GM19324 (cell line): Measurements from ENCODE around the gene VOPP1.
"Not testable (repeated sequence)": the region's sequence is repeated elsewhere in the genome, so short reads cannot be mapped to it uniquely, and the experiment has no call there.

Source experiments
- ATAC-seq: cut with Tn5 transposase; IDR thresholded peaks from one replicate; pipeline ENCODE4 v1.9.1; 2021; ENCODE audit warnings: mild to moderate bottlenecking, moderate library complexity; ENCODE audit not compliant: unreplicated experiment, low FRiP score

Gene VOPP1

DNA sequence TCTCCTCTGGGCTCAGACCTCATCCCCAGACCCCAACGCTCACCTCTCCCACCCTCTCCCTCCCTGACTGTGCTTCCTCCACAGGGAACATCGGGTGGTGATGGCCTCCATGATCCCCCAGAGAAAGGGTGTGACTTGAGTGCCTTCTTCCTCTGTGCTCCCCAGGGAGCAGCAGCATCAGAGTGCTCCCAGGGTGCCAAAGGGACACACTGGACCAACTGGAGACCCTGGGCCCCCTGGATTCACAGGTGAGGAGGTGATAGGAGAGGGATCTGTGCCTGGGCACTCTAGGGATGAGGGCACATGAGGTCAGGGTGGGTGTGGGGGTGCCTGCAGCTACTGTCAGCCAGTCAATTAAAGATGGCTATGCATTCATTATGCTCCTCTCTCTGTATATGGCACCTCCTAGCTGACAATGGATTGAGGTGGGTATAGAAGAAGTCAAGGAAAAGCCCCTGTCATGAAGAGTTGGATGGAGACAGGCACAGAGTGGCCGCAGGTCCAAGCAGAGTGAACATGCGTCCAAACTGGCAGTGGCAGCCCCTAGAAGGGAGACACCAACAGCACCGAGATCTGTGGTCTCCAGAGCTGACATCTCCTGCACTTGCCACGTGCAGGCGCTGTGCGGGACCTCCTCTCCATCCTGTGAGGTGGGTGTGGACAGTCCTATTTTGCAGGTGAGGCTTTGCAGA, 15.5 kb upstream of the VOPP1 start:
- ATAC-seq = no peak

DNA sequence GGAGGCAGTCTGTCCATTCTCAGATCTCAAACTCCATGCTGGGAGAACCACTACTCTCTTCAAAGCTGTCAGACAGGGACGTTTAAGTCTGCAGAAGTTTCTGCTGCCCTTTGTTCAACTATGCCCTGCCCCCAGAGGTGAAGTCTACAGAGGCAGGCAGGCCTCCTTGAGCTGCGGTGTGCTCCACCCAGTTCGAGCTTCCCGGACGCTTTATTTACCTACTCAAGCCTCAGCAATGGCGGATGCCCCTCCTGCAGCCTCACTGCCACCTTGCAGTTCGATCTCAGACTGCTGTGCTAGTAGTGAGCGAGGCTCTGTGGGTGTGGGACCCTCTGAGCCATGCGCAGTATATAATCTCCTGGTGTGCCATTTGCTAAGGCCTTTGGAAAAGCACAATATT, 10.4 kb upstream of the VOPP1 start:
- not testable (repeated sequence) for ATAC-seq

DNA sequence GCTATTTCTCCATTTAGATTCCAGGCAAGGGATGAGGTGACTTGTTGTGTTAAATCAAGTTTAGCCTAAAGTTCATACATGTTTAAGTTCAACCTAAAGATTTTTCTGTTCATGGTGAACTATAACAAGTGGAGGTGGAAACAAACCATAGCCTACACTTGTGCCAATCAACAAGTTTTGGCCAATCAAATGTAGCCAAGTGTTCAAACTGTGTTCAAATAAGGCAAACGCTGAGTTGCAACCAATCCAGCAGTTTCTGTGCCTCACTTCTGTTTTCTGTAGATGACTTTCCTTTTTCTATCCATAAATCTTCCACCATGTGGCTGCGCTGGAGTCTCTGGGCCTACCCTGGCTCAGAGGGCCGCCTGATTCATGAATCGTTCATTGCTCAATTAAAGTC, 4.5 kb upstream of the VOPP1 start:
- ATAC-seq = no peak

DNA sequence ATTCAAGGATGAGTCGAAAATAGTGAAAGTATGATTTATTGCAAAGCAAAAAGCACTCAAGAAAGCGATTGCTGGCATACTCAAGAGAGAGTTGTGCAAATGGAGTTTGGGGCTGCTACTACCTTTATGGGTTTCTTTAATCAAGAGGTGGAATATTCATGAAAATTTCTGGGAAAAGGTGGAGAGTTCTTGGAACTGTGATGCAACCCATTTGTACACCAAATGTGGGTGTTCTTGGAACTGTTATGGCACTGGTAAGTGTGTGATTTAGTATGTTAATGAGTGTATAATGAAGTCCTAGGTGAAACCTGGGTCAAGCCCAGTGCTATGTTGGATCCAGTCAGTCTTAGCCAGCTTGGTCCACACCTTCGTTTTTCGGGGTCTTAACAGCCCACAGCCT, 3.4 kb upstream of the VOPP1 start:
- ATAC-seq = no peak

DNA sequence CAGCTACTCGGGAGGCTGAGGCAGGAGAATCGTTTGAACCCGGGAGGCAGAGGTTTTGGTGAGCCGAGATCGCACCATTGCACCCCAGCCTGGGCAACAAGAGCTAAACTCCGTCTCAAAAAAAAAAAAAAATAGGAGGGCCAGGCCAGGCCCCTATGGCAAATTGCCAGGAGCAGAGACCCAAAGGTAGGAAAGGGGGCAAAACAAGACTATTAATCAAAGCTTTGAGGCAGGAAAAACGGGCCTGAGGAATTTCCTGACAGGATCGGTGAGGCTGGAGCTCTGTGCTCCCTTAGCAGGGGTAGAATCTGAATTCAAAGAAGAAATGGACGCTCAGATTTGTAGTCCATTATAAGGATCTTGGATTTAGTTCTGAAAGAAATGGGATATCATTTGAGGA, 2.8 kb upstream of the VOPP1 start:
- no peak for ATAC-seq

GRCh38 chr7:55574051-55574717, 1.9 kb upstream of the VOPP1 start:
- no peak for ATAC-seq

DNA sequence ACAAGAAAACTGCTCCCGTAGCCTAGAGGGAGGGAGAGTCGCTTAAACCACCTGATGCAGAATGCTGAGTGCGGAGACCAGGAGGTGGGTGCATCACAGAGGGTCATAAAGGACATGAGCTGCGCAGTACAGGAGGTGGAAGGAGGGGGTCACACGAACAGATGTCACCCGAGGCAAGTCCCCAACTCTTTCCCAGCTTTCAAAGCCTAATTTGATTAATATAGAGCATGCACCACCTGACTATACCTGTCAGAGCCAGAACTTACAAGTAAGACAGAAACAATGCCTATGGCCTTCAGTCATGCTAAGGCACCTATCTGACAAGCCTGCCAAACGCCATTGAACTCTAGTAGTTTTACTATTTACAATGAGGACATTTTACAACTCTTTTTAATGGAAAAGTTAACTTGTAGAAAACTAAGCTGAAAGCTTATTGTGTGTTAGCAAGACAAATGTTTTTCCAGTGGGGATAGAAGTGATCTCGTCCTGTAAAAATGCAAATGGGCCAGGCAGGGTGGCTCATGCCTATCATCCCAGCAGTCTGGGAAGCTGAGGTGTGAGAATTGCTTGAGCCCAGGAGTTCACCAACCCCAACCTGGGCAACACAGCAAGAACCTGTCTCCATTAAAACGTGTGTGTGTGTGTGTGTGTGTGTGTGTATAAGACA, 1.1 kb upstream of the VOPP1 start:
- ATAC-seq = no peak

DNA sequence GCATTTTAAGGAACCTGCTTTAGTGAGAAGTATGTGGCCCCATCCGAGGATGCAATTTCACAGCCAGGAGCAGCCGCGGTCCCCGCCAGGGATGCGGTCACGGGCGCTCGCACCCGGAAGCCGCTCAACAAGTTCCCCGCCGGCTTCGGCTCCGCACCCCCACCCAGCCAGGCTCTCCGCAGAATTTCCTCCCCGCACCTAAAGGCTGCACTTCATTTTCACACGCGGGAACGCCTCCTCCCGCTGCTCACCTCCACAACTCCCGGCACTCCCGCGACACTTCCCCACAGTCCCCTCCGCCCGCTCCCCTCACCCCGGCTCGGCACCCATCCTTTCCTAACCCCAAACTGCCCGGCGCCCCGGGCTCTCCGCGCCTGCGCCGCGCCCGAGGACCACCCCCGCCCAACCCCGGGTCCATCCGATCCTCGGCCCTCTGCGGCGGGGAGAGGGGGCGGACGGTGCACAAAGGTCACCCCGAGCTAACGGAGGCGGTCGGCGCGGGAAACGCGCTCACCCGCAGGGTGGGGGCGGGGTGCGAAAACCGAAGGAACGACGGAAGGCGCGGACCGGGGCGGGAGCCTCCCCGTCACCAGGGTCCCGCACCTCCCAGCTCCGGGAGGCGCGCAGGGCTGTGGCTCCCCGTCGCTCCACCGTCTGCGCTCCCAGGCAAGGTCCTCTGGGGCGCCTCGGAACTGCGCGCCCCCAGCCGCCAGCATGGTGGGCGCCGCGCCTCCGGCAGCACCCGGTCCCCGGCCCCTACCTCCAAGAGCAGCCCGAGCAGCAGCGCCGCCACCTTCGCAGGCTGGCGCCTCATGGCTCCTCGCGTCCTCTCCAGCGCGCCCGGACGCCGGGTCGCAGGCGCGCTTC, 558 bp downstream of the VOPP1 start:
- peak; percentile 34 for ATAC-seq

- ATAC-seq = no peak
These were observed 1.4 kb downstream of the VOPP1 start for GRCh38 chr7:55570939-55571338.

- ATAC-seq = peak; percentile 22
These were observed 2.0 kb downstream of the VOPP1 start for GRCh38 chr7:55570218-55570873.

DNA sequence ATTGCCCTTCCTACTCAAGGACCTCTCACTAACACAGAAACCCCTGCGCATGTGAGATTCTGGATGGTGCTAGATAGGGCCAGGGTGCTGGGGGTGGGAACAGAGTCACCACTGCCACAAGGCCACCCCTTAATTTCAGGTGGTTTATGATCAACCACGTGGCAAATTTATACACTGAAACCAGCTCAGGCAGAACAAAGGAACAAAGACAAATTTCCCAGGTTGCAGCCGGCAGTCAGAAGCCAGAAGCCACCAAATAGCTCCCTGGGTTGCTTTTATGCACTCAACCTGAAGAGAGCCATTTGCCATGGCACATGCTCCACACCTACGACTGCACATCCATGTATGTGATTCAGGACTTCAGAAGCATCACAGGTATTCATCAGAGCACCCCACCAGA, 2.5 kb downstream of the VOPP1 start:
- peak; percentile 24 for ATAC-seq

DNA sequence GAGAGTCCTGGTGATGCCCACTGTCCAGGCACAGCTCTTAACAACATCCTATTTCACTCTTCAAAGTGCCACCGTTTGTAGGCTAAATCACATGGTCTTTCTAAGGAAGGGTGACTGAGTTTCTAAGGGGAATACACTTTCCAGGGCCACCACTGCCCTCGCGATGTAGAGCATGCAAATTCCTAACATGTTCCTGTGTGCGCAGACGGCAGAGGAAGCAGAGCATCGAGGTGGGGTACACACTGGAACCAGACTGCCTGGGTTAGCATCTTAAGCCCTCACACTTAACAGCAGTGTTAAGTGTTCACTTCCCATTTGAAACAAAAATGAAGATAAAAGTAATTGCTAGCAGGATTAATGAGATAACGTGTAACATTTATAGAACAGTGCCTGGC, 3.0 kb downstream of the VOPP1 start:
- no peak for ATAC-seq

DNA sequence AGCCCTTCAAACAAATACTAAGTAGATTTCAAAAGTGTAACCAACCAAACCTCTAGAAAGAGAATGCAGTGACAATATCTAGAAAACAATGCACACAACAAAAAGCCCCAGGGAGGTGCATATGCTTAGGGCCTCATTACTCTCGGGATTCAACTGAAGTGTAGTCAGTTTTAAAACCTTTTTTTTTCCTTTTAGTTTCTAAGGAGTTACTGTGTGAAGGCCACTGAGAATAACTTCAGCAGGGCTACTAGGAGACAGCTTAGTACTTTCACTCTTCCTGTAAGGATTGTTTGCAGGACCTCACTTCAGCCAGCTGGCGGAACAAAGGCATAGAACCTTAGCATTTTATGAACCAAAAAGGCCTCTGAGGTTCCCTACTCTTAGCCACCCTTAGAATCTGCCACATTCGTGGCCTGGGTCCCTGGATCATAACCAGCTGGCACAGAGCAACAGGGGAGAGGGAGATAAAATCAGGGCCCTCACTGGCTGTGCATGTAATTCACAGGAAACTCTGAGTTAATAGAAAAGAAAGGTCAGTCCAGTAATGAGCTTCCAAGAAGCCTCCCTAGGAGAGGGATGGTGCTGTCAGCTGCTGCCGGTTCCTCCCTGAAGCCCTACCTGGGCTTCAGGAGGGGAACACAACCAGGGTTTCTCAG, 3.6 kb downstream of the VOPP1 start:
- ATAC-seq = no peak

DNA sequence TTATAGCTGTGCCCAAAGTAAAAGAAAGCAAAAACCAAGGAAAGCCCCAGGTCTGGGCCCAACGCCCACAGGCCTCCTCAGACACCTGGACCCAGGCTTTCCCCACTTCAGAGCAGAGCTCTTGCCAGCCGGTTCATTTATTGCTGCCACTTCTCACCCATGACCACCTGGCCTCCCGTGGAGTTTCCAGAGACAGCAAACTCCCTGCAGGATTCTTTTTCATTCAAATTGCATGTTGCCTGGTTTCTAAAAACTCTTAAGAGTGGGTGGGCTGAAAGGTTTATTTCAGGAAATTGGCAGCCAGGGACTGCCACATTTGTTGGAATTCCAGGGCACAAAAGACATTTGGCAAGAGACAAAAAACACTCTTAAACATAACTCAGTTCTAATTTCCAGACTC, 4.7 kb downstream of the VOPP1 start:
- no peak for ATAC-seq

DNA sequence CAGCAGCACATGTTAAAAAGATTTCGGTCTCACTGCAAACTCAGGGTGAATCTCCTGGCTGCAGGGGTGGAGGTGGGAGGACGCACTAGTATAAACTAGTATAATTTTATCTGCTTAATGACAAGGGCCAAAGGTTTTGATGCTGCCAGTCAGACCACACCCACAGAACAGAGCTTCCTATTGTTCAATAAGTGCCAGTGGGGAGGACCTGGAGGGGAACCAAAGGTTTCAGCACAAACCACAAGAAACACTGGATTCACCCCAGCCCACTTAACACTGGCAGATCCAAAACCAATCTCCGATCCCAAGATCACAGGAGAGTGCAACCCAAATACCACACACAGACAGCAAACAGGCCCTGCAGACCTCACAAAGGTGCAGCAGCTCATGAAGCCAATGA, 6.6 kb downstream of the VOPP1 start:
- no peak for ATAC-seq

DNA sequence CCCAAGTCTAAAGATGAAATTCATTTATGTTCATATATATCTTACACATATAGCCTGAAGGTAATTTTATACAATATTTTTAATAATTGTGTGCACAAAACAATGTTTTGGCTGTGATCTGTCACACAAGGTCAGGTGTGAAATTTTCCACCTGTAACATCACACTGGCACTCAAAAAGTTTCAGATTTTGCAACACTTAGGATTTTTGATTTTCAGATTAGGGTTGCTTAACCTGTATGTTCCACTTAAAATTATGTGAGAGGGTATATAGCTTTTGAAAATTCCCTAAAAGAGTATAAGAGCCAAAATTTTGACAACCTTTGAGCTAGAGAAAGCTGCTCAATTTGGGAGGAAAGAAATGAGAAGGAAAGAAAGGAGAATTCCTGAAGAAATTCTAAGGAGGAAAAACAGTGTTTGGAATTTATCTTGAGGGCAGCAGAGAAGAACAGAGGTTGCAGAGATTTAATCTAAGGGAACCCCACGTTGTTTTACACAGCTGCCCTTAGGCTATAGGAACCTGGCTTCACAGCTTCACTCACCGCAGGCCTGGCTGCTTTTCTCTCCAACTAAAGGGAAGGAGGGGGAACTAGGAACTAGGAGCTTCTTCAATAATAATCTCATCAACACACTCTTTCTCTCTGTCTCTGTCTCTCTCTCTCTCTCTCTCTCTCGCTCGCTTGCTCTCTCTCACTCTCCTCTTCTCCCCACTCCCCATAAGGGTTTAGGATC, 8.5 kb downstream of the VOPP1 start:
- no peak for ATAC-seq

DNA sequence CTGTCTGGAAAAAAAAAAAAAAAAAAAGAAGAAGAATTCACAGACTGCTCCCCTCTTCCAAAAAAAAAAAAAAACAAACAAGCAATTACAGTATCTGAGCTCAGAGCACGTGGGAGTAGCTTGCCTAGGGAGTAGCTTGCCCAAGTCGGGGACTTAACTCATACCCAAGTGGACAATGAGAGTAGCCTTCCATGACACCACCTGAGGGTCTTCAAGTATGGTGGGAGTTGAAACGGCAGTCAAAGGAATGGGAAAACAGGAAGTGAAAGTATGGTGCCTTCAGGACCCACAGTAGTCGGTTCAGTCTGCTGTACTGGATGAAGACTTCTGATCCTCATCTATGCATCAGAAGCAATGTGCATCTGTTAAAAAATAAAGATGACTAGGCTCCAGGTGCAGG, 10.6 kb downstream of the VOPP1 start:
- no peak for ATAC-seq

DNA sequence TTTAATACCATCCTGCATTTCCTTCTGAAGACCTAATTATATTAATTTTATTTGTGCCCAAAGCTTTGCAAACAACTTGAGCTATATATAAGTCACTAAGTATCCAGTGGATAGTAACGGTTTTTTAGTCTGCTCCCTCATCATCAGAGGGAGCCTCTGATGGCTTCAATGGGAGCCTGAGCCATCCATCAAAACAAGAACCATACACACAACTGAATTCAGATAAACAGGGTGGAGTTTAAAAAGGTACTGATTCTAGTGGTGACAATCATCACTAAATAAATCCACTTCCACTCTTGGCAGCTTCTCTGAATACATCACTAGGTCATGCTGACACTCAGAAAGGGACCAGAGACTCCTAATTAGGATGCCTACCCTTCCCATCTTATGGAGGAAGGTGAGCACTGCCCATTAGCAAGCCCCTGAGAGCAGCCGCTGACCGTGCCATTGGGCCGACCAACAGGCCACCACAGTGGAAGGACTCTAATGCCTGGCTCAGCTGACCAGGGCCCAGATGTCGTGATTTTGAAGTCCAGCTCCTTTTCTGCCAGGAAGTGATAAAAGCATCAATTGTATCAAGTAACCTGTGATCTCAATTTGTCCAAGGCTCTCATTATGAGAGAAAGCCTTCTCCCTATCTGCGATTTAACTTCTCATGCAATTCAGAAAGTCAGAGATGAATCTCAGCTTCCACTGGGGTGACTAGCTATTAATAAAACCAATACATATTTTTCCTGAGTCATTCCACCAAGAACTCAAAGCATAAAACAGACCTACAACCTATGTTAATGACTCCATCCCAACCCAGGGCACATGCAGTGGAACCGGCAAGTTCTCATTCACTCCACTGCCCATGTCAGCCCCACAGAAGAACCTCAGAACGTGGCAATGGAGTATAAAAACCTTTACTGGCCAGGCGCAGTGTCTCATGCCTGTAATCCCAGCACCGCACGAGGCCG, 13.1 kb downstream of the VOPP1 start:
- ATAC-seq = no peak
